Measurements from ENCODE around the gene LST1.

GRCh38 chr6:31621320-31621939 is 35.4 kb downstream of the LST1 start:
- TF ChIP-seq CTCF (IDR thresholded peaks at IDR 0.05) (no peak), EP300 (IDR thresholded peaks at IDR 0.05) (no peak)
